Measurements from ENCODE around the gene CD74.
A peak's percentile ranks its signal among the peaks of the same experiment; 100 is the strongest.
"Not testable (repeated sequence)": the region's sequence is repeated elsewhere in the genome, so short reads cannot be mapped to it uniquely, and the experiment has no call there.

The CD74 gene

GRCh38 chr5:150419630-150420270, 7.0 kb upstream of the CD74 start:
- Histone ChIP-seq H4K20me1 (ENCODE audit: low read depth, low read length) (no peaks in the 10 kb centered on the region), H3K27me3 (ENCODE audit: low read length) (no peaks in the 10 kb centered on the region), H3K9ac (ENCODE audit: low read length) (peak overlapping the region; percentile 13; the same call in 1 of the 2 replicates), H3K4me3 (ENCODE audit: insufficient read depth, low read length, poor library complexity, severe bottlenecking) (no peak overlapping the region), H3K79me2 (ENCODE audit: insufficient read depth, low read length) (no peaks in the 10 kb centered on the region), H3K9me3 (ENCODE audit: insufficient read depth, low read length) (no peaks in the 10 kb centered on the region), H3K4me2 (ENCODE audit: low read depth, low read length, poor library complexity, severe bottlenecking) (peak overlapping the region; percentile 42), H3K36me3 (ENCODE audit: low read length) (no peaks in the 10 kb centered on the region), H3F3A (ENCODE audit: insufficient read depth) (peaks cover 6% of the 10 kb centered on the region; the same call in 1 of the 2 replicates), H2AFZ (ENCODE audit: low read depth, low read length, severe bottlenecking) (peak overlapping the region; percentile 39), H3K9me2 (replicated peaks; ENCODE audit: insufficient read depth, low read length) (no peaks in the 10 kb centered on the region), H3K27ac (ENCODE audit: low read depth, low read length) (peak overlapping the region; percentile 31; the same call in 1 of the 2 replicates)
- TF ChIP-seq EZH2phosphoT487 (conservative IDR thresholded peaks at IDR 0.05; ENCODE audit: low read length) (no peak), CTCF (IDR thresholded peaks at IDR 0.05; ENCODE audit: insufficient read depth, low read length, poor library complexity, severe bottlenecking) (no peak)

GRCh38 chr5:150413902-150414790, 1.4 kb upstream of the CD74 start:
- not testable (repeated sequence) for H3K27me3 ChIP-seq (ENCODE audit: low read length); H3K9me3 ChIP-seq (ENCODE audit: insufficient read depth, low read length); H3K36me3 ChIP-seq (ENCODE audit: low read length); H3K9me2 ChIP-seq (replicated peaks; ENCODE audit: insufficient read depth, low read length); H4K20me1 ChIP-seq (ENCODE audit: low read depth, low read length); H3K4me3 ChIP-seq (ENCODE audit: insufficient read depth, low read length, poor library complexity, severe bottlenecking)
- H3K9ac ChIP-seq (ENCODE audit: low read length): peak overlapping the region; percentile 98
- peak overlapping the region; percentile 97 for H3K27ac ChIP-seq (ENCODE audit: low read depth, low read length)
- peaks cover 40% of the 10 kb centered on the region for H3F3A ChIP-seq (ENCODE audit: insufficient read depth)
- H3K79me2 ChIP-seq (ENCODE audit: insufficient read depth, low read length): peaks cover 31% of the 10 kb centered on the region
- peak overlapping the region; percentile 96 for H3K4me2 ChIP-seq (ENCODE audit: low read depth, low read length, poor library complexity, severe bottlenecking)
- H2AFZ ChIP-seq (ENCODE audit: low read depth, low read length, severe bottlenecking): peak overlapping the region; percentile 62

- Histone ChIP-seq H3K27me3 (ENCODE audit: low read length) (no peaks in the 10 kb centered on the region), H3F3A (ENCODE audit: insufficient read depth) (peaks cover 44% of the 10 kb centered on the region), H2AFZ (ENCODE audit: low read depth, low read length, severe bottlenecking) (peak overlapping the region; percentile 62), H4K20me1 (ENCODE audit: low read depth, low read length) (peaks cover 4% of the 10 kb centered on the region; the same call in 1 of the 2 replicates), H3K9me3 (ENCODE audit: insufficient read depth, low read length) (no peaks in the 10 kb centered on the region), H3K79me2 (ENCODE audit: insufficient read depth, low read length) (peaks cover 40% of the 10 kb centered on the region), H3K9ac (ENCODE audit: low read length) (peak overlapping the region; percentile 98), H3K9me2 (replicated peaks; ENCODE audit: insufficient read depth, low read length) (no peaks in the 10 kb centered on the region), H3K36me3 (ENCODE audit: low read length) (peaks cover 3% of the 10 kb centered on the region; the same call in 1 of the 2 replicates), H3K27ac (ENCODE audit: low read depth, low read length) (peak overlapping the region; percentile 97), H3K4me2 (ENCODE audit: low read depth, low read length, poor library complexity, severe bottlenecking) (peak overlapping the region; percentile 96), H3K4me3 (ENCODE audit: insufficient read depth, low read length, poor library complexity, severe bottlenecking) (peak overlapping the region; percentile 5)
- TF ChIP-seq EZH2phosphoT487 (conservative IDR thresholded peaks at IDR 0.05; ENCODE audit: low read length): no peak
- TF ChIP-seq CTCF (IDR thresholded peaks at IDR 0.05; ENCODE audit: insufficient read depth, low read length, poor library complexity, severe bottlenecking): no peak
These were observed 629 bp upstream of the CD74 start for GRCh38 chr5:150413176-150413901.

All from SU-DHL-6 (cell line).